ENCODE results near the gene COQ8B.
"Not testable (repeated sequence)": the region's sequence is repeated elsewhere in the genome, so short reads cannot be mapped to it uniquely, and the experiment has no call there.

The COQ8B gene

GRCh38 chr19:40741527-40742390 is 25.1 kb upstream of the COQ8B start:
- DNase-seq, result no peak

DNA sequence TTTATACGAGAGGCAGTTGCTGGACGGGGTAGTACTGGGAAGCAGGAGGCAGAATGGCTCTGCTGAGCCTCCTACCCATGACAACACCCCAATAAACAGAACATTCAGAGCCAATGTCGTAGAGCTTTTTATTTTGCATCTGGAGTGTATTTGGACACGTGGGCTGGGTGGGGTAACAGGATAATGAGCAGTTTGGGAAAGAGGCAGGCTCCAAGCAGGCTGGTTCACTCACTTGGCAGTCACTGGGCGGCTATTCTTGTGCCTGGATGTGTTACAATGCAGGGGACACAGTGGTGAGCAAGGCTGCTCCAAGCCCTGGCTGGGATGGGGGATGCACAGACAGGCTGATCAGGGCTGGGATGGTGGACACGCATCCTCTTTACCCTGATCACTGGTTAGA is 24.1 kb upstream of the COQ8B start:
- no peak for DNase-seq

GRCh38 chr19:40739871-40740703 is 23.4 kb upstream of the COQ8B start:
- DNase-seq, result no peak

- no peak for DNase-seq
Measured at GRCh38 chr19:40739030-40739839, 22.5 kb upstream of the COQ8B start.

DNA sequence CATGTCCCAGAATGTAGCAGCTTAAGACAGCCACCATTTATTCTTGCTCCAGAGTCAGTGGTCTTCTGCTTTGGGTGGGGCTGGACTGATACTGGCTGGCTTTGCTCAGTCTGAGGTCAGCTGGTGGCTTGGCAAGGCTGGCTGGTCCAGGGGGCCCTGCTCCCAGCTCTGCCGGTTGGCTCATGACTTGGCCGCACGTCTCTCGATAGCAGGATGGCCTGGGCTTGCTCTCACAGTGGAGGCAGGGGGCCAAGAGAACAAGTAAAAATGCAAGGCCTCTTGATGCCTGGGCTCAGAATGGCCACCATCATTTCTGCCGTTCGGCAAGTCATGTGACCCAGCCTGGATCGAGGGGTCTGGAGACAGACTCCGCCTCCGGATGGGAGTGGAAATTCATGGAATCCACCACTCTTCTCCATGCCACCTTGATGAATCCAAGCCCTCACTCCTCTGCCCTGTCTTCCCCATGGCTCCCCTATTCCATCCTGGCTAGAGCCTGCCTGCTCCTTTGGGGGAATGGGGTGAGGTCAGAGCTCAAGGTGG is 20.5 kb upstream of the COQ8B start:
- no peak for DNase-seq

DNA sequence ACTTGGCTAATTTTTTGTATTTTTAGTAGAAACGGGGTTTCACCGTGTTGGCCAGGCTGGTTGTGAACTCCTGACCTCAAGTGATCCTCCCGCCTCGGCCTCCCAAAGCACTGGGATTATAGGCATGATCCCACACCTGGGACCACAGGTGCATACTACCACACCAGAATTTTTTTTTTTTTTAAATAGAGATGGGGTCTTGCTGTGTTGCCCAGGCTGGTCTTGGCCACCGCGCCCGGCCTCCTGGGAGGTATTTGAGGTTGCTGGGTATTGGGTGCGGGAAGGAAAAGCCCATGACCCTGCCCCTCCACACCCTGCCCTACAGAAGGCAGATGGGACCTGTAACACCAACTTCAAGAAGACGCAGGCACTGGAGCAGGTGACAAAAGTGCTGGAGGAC is 20.0 kb upstream of the COQ8B start:
- no peak for DNase-seq

DNA sequence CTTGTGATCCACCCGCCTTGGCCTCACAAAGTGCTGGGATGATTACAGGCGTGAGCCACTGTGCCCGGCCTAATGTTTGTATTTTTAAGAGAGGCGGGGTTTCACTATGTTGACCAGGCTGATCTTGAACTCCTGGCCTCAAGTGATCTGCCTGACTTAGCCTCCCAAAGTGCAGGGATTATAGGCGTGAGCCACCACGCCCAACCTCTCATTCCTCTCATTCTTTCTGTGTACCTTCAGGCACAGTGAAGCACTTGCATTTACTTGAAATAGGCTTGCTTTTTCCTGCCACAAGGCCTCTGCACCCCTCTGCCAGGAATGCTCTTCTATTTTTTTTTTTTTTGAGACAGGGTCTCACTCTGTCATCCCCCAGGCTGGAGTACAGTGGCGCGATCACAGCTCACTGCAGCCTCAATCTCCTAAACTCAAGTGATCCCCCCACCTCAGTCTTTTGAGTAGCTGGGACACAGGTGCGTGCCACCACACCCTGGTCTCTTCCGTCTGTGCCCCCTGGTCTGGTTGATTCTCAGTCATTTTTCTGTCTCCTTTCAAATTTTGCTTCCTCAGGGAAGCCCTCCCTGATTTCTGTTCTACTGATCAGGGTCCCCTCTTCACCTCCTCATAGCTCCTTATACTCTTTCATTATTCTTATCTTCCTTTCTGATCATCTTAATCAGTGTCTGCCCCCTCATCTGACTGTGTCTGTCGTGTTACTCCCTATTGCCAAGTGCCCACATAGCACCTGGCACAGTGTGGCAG is 18.5 kb upstream of the COQ8B start:
- no peak for DNase-seq

DNA sequence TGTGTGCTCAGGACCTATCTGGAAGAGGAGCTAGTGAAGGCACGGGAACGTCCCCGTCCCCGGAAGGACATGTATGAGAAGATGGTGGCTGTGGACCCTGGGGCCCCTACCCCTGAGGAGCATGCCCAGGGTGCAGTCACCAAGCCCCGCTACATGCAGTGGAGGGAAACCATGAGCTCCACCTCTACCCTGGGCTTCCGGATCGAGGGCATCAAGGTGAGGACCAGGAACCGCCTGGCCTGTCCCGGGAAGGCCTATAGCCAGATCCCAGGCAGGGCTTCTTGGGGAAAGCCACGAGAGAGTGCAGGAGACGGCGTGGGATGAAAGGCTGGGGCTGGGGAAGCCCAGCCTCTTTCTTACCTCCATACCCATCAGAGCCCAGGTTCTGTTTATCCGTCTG is 16.5 kb upstream of the COQ8B start:
- no peak for DNase-seq

DNA sequence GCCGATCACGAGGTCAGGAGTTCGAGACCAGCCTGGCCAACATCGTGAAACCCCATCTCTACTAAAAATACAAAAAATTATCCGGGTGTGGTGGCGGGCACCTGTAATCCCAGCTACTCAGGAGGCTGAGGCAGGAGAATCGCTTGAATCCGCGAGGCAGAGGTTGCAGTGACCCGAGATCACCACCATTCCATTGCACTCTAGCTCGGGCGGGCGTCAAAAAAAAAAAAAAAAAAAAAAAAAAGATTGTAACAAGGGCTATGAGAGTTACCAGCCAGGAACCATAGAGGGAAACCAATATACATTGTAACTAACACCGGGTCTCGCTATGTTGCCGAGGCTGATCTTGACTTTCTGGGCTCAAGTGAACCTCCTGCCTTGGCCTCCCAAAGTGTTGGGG is 15.6 kb upstream of the COQ8B start:
- DNase-seq, result not testable (repeated sequence)

DNA sequence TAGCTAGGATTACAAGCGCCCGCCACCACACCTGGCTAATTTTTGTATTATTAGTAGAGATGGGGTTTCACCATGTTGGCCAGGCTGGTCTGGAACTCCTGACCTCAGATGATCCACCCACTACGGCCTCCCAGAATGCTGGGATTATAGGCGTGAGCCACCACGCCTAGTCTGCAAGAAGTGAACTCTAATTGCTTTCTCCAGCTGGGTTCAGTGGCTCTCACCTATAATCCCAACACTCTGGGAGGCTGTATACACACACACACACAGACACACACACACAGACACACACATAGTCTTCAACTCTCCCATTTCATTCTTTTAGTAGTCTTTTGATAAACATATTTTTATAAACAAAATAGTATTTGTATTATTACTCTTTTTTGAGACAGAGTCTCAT is 13.4 kb upstream of the COQ8B start:
- not testable (repeated sequence) for DNase-seq

GRCh38 chr19:40726279-40726678 is 9.6 kb upstream of the COQ8B start:
- no peak for DNase-seq

DNA sequence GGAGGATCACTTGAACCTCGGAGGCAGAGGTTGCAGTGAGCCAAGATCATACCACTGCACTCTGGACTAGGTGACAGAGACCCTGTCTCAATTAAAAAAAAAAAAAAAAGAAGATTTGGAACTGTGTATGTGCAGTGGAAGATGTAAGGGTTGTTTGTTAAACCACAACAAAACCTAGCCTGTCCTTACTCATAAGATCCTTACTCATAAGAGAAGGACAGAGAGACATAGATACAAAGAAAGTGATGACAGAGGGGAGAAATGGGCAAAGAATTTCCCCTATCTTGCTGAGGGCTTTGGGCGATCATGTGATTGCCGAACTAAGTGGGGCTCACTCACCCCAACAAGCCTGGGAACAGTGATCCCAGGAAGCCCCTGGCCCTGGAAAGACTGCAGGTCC is 8.2 kb upstream of the COQ8B start:
- no peak for DNase-seq

GRCh38 chr19:40724315-40724714 is 7.6 kb upstream of the COQ8B start:
- DNase-seq, result no peak

DNA sequence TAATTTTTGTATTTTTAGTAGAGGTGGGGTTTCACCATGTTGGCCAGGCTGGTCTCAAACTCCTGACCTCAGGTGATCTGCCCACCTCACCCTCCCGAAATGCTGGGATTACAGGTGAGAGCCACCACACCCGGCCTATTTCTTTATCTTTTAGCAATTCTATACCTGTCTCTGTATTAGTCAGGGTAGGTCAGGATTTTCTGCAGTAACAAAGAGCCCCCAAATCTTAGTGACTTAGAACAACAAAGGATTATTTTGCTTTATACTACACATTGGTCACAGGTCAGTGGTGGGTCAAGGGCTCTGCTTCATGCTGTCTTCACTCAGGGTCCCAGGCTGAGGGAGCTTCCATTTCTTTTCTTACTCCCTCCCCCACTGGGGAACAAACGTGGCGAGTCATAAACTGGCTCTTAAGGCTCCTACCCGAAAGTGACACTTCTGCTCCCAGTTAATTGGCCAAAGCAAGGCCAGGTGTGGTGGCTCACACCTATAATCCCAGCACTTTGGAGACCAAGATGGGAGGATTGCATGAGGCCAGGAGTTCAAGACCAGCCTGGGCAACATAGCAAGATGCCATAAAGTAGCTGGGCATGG is 7.1 kb upstream of the COQ8B start:
- DNase-seq, result no peak

DNA sequence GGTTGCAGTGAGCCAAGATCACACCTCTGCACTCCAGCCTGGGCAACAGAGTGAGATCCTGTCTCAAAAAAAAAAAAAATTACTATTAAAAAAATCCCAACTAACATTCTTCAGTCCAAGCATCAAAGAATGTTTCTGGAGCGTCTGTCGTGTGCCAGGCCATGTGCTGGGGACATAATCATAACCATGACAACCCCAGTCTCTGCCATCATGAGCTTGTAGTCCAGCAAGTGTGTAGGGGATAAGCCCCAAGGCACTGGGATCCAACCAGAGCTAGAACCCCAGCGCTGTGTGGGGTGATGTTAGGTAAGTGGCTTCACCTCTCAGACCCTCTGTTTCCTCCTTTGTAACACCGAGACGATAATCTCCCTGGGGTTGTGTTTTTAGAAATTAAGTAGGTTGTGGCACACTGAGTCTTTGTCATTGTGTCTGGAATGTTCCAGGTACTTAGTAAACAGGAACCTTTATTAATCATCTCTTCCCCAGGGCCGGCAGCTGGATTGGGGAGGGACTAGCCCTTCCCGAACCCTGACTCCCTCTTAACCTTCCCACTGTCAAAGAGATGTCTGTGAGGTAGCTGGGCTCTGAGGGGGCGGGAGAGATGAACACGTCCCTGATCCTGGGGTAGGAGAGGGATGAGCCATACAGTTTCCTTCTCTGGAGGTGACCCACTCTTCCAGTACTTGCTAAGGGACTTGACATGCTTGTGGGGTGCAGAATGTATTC is 5.4 kb upstream of the COQ8B start:
- DNase-seq, result no peak

DNA sequence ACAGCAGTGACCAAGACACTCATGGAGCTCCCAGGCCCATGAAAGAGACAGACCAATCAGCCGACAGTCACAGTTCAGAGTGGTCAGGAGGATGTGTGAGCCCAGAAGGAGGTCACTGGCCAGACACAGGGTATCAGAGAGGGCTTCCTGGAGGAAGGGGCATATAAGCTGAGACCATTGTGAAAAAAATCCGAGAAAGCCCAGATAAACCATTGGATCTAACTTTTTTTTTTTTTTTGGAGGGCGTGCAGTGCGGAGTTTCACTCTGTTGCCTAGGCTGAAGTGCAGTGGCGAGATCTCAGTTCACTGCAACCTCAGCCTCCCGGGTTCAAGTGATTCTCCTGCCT is 4.4 kb upstream of the COQ8B start:
- no peak for DNase-seq

DNA sequence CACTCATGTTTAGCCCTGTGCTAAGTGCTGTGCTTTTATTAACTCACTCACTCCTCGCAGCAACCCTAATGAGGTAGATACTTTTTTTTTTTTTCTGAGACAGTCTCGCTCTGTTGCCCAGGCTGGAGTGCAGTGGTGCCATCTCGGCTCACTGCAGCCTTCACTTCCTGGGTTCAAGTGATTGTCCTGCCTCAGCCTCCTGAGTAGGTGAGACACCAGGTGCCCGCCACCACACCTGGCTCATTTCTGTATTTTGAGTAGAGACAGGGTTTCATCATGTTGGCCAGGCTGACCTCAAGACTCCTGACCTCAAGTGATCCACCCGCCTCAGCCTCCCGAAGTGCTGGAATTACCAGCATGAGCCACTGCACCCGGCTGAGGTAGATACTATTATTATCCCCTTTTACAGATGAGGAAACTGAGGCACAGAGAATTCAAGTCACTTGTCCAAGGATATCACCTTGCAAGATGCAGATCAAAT is 2.8 kb upstream of the COQ8B start:
- no peak for DNase-seq

DNA sequence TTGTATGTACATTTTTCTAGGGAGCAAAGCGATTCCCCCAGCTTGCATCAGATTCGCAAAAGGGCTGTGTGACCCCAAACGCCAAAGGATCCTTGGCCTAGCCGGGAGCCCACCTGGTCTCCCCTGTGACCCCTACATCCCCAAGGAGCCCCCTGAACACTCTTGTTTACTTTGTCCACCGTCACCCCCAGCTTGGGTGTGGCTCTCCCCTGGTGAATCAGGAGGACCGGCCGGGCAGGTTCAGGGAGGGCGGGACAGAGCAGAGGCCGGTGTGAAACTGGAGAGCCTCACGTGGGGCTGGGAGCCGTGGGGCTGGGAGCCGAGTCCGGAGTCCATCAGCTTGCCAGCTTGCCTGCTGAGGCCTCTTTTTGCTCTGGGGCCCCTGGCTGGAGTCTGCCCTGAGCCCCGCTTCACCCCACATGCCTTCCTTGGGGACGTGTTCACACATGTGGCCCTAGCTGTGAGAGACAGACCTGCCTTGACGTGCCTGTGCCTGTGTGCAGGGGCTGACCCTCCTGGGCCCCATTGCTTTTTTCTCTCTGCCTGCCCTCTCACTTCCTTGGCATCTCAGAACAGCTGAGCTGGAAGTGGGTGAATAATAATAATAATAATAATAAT is 2.2 kb upstream of the COQ8B start:
- no peak for DNase-seq

- DNase-seq, result no peak
Measured at GRCh38 chr19:40717880-40718773, 1.4 kb upstream of the COQ8B start.
